T-helper 1 cell treated with Interleukin-12 subunit alpha and Interleukin-12 subunit beta and Interleukin-4 antibody, amounts not matched to agents 30 μg/mL and 1 μg/mL, for 36 hours (primary cell): ENCODE data around the gene TBC1D9.
"Not testable (repeated sequence)": the region's sequence is repeated elsewhere in the genome, so short reads cannot be mapped to it uniquely, and the experiment has no call there.

ENCODE experiments used
- H3K27ac Mint-ChIP-seq: one replicate; pipeline ENCODE4 v1.8.0; 2021; ENCODE audit warnings: mild to moderate bottlenecking, mixed read lengths
- H3K27me3 Mint-ChIP-seq: one replicate; pipeline ENCODE4 v1.8.0; 2021; ENCODE audit warnings: low read depth, mixed read lengths
- H3K36me3 Mint-ChIP-seq: one replicate; pipeline ENCODE4 v1.8.0; 2021; ENCODE audit warnings: low read depth, mixed read lengths
- H3K4me1 Mint-ChIP-seq: one replicate; pipeline ENCODE4 v1.8.0; 2021; ENCODE audit warnings: low read depth, mixed read lengths
- H3K4me3 Mint-ChIP-seq: one replicate; pipeline ENCODE4 v1.8.0; 2021; ENCODE audit warnings: mild to moderate bottlenecking, moderate library complexity, mixed read lengths
- H3K9me3 Mint-ChIP-seq: one replicate; pipeline ENCODE4 v1.8.0; 2021; ENCODE audit warnings: mixed read lengths

The TBC1D9 gene

GRCh38 chr4:140774510-140774909 is 18.3 kb upstream of the TBC1D9 start:
- Mint-ChIP-seq H3K36me3 (no peaks in the 10 kb centered on the region), H3K27ac (no peak overlapping the region), H3K9me3 (no peaks in the 10 kb centered on the region), H3K27me3 (peaks cover 3% of the 10 kb centered on the region), H3K4me1 (no peaks in the 10 kb centered on the region), H3K4me3 (no peak overlapping the region)

- Mint-ChIP-seq H3K4me1 (no peaks in the 10 kb centered on the region), H3K36me3 (no peaks in the 10 kb centered on the region), H3K27ac (no peak overlapping the region), H3K4me3 (no peak overlapping the region), H3K9me3 (no peaks in the 10 kb centered on the region), H3K27me3 (peaks cover 10% of the 10 kb centered on the region)
Measured at GRCh38 chr4:140769209-140769608, 13.0 kb upstream of the TBC1D9 start.

- Mint-ChIP-seq H3K36me3 (no peaks in the 10 kb centered on the region), H3K27me3 (peaks cover 10% of the 10 kb centered on the region), H3K9me3 (no peaks in the 10 kb centered on the region), H3K27ac (no peak overlapping the region), H3K4me1 (no peaks in the 10 kb centered on the region), H3K4me3 (no peak overlapping the region)
Measured at GRCh38 chr4:140764785-140765392, 8.7 kb upstream of the TBC1D9 start.

- H3K36me3 Mint-ChIP-seq: peaks cover under 1% of the 10 kb centered on the region
- H3K9me3 Mint-ChIP-seq: no peaks in the 10 kb centered on the region
- no peaks in the 10 kb centered on the region for H3K4me1 Mint-ChIP-seq
- H3K27ac Mint-ChIP-seq: no peak overlapping the region
- H3K4me3 Mint-ChIP-seq: no peak overlapping the region
- peaks cover 23% of the 10 kb centered on the region for H3K27me3 Mint-ChIP-seq
Measured at GRCh38 chr4:140762202-140762601, 6.0 kb upstream of the TBC1D9 start.

GRCh38 chr4:140757232-140757630 is 1.0 kb upstream of the TBC1D9 start:
- peak overlapping the region; percentile 28 for H3K4me3 Mint-ChIP-seq
- H3K27me3 Mint-ChIP-seq: peaks cover 61% of the 10 kb centered on the region
- peaks cover 1% of the 10 kb centered on the region for H3K36me3 Mint-ChIP-seq
- H3K9me3 Mint-ChIP-seq: no peaks in the 10 kb centered on the region
- H3K4me1 Mint-ChIP-seq: no peaks in the 10 kb centered on the region
- H3K27ac Mint-ChIP-seq: no peak overlapping the region

GRCh38 chr4:140755774-140756318 is 339 bp downstream of the TBC1D9 start:
- Mint-ChIP-seq H3K9me3 (no peaks in the 10 kb centered on the region), H3K27me3 (peaks cover 70% of the 10 kb centered on the region), H3K36me3 (peaks cover 1% of the 10 kb centered on the region), H3K27ac (no peak overlapping the region), H3K4me3 (no peak overlapping the region), H3K4me1 (no peaks in the 10 kb centered on the region)

GRCh38 chr4:140754918-140755773 is 1.0 kb downstream of the TBC1D9 start:
- peak overlapping the region; percentile 12 for H3K4me3 Mint-ChIP-seq
- H3K9me3 Mint-ChIP-seq: no peaks in the 10 kb centered on the region
- peaks cover 70% of the 10 kb centered on the region for H3K27me3 Mint-ChIP-seq
- no peaks in the 10 kb centered on the region for H3K4me1 Mint-ChIP-seq
- peaks cover 1% of the 10 kb centered on the region for H3K36me3 Mint-ChIP-seq
- no peak overlapping the region for H3K27ac Mint-ChIP-seq

- H3K9me3 Mint-ChIP-seq: no peaks in the 10 kb centered on the region
- H3K36me3 Mint-ChIP-seq: peaks cover 1% of the 10 kb centered on the region
- peaks cover 67% of the 10 kb centered on the region for H3K27me3 Mint-ChIP-seq
Measured at GRCh38 chr4:140753329-140753728, 2.9 kb downstream of the TBC1D9 start.

GRCh38 chr4:140752291-140753068 is 3.7 kb downstream of the TBC1D9 start:
- Mint-ChIP-seq H3K4me3 (no peak overlapping the region), H3K27me3 (peaks cover 62% of the 10 kb centered on the region), H3K27ac (no peak overlapping the region), H3K9me3 (no peaks in the 10 kb centered on the region), H3K4me1 (no peaks in the 10 kb centered on the region), H3K36me3 (peaks cover 1% of the 10 kb centered on the region)

More at GRCh38 chr4:140753329-140753728, 2.9 kb downstream of the TBC1D9 start:
- no peaks in the 10 kb centered on the region for H3K4me1 Mint-ChIP-seq
- H3K27ac Mint-ChIP-seq: no peak overlapping the region
- no peak overlapping the region for H3K4me3 Mint-ChIP-seq

- Mint-ChIP-seq H3K4me1 (no peaks in the 10 kb centered on the region), H3K36me3 (no peaks in the 10 kb centered on the region), H3K27ac (no peak overlapping the region), H3K4me3 (no peak overlapping the region), H3K9me3 (no peaks in the 10 kb centered on the region), H3K27me3 (peaks cover 47% of the 10 kb centered on the region)
Measured at GRCh38 chr4:140750470-140750869, 5.7 kb downstream of the TBC1D9 start.

GRCh38 chr4:140748171-140748570 is 8.0 kb downstream of the TBC1D9 start:
- H3K27ac Mint-ChIP-seq: no peak overlapping the region

GRCh38 chr4:140746546-140746945 is 9.6 kb downstream of the TBC1D9 start:
- H3K36me3 Mint-ChIP-seq, H3K27ac Mint-ChIP-seq, H3K9me3 Mint-ChIP-seq, H3K4me1 Mint-ChIP-seq, H3K4me3 Mint-ChIP-seq: not testable (repeated sequence)
- peaks cover 17% of the 10 kb centered on the region for H3K27me3 Mint-ChIP-seq

More at GRCh38 chr4:140748171-140748570, 8.0 kb downstream of the TBC1D9 start:
- no peaks in the 10 kb centered on the region for H3K9me3 Mint-ChIP-seq
- no peak overlapping the region for H3K4me3 Mint-ChIP-seq
- peaks cover under 1% of the 10 kb centered on the region for H3K4me1 Mint-ChIP-seq
- H3K36me3 Mint-ChIP-seq: no peaks in the 10 kb centered on the region
- H3K27me3 Mint-ChIP-seq: peaks cover 31% of the 10 kb centered on the region

GRCh38 chr4:140744421-140744820 is 11.8 kb downstream of the TBC1D9 start:
- H3K27ac Mint-ChIP-seq: no peak overlapping the region
- H3K9me3 Mint-ChIP-seq: no peaks in the 10 kb centered on the region
- H3K4me1 Mint-ChIP-seq: peaks cover 5% of the 10 kb centered on the region
- H3K36me3 Mint-ChIP-seq: no peaks in the 10 kb centered on the region
- no peak overlapping the region for H3K4me3 Mint-ChIP-seq
- H3K27me3 Mint-ChIP-seq: peaks cover 18% of the 10 kb centered on the region

- H3K27me3 Mint-ChIP-seq: peaks cover 19% of the 10 kb centered on the region
- H3K4me3 Mint-ChIP-seq: no peak overlapping the region
- peaks cover 5% of the 10 kb centered on the region for H3K4me1 Mint-ChIP-seq
- no peaks in the 10 kb centered on the region for H3K36me3 Mint-ChIP-seq
- H3K9me3 Mint-ChIP-seq: no peaks in the 10 kb centered on the region
- H3K27ac Mint-ChIP-seq: no peak overlapping the region
Measured at GRCh38 chr4:140743194-140743931, 12.8 kb downstream of the TBC1D9 start.
